ENCODE measurements around the gene MSX1. TPM values are rescaled to one million over a fixed set of nuclear protein-coding genes. Genes with fewer than 3 reads are reported as not detected.
A peak's percentile ranks its signal among the peaks of the same experiment; 100 is the strongest.

MSX1 gene
- total RNA-seq, 1 donor from 2014 or later = 2.5 TPM

- Histone ChIP-seq H3K4me3 (no peak overlapping the region), H3K9me3 (no peaks in the 10 kb centered on the region), H3K36me3 (no peaks in the 10 kb centered on the region), H3K27me3 (peaks cover 100% of the 10 kb centered on the region), H3K4me1 (peaks cover 5% of the 10 kb centered on the region), H3K27ac (no peak overlapping the region)
- DNase-seq (peak; percentile 9), ATAC-seq (no peak)
- TF ChIP-seq, protein P1, sequence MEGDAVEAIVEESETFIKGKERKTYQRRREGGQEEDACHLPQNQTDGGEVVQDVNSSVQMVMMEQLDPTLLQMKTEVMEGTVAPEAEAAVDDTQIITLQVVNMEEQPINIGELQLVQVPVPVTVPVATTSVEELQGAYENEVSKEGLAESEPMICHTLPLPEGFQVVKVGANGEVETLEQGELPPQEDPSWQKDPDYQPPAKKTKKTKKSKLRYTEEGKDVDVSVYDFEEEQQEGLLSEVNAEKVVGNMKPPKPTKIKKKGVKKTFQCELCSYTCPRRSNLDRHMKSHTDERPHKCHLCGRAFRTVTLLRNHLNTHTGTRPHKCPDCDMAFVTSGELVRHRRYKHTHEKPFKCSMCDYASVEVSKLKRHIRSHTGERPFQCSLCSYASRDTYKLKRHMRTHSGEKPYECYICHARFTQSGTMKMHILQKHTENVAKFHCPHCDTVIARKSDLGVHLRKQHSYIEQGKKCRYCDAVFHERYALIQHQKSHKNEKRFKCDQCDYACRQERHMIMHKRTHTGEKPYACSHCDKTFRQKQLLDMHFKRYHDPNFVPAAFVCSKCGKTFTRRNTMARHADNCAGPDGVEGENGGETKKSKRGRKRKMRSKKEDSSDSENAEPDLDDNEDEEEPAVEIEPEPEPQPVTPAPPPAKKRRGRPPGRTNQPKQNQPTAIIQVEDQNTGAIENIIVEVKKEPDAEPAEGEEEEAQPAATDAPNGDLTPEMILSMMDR (IDR thresholded peaks at IDR 0.05) = no peak
- intact Hi-C loops (cut with DNase I) = no loop called here
Observed at GRCh38 chr4:4868040-4868757, 8.7 kb downstream of the MSX1 start.

- DNase-seq (no peak), ATAC-seq (no peak)
- intact Hi-C loops (cut with DNase I) = no loop called here
- H3K9me3 ChIP-seq = no peaks in the 10 kb centered on the region
- no peak overlapping the region for H3K4me3 ChIP-seq
- H3K4me1 ChIP-seq = peaks cover 5% of the 10 kb centered on the region
- TF ChIP-seq, protein P1 (IDR thresholded peaks at IDR 0.05) = no peak
- H3K27ac ChIP-seq = no peak overlapping the region
- H3K27me3 ChIP-seq = peaks cover 100% of the 10 kb centered on the region
- H3K36me3 ChIP-seq = no peaks in the 10 kb centered on the region
Observed at GRCh38 chr4:4868758-4869723, 9.6 kb downstream of the MSX1 start.

DNA sequence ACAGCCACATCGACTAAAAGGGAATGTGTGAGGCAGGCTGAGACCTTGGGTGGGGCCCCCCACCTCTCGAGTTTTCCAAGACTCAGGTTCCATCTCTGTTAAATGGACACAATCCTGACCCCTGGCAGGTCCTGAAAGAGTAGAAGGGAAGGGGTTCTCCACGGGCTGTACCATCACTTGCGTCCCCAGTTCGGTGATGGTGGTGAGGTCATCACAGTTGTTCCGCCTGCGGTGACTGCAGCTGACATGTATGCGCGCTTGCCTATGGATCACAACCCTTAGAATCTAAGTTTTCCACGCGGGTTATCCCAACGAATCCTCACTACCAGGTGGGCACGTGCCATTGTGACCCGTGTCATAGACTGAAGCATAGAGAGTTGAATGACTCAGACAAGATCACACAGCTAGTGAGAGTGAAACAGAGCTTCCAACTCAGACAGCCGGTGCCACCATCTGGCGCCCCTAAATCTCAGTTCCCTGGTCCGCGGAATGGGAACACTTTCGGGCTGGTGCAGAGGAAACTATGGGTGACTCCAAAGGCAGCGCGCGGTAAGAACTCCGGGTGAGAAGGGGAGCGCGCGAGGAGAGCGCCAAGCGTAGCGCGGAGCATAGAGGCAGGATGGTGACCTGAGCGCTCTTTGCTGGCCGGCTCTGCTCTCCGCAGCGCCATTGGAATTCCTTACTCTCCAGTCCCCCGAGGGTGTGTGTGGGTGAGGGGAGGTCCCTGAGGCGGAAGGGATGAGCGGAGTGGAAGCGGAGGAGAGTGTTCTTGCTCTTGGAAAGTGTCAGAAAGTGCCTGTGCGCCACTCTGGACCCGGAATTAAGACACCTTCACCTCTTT lies 10.5 kb downstream of the MSX1 start:
- ATAC-seq (no peak), DNase-seq (no peak)
- Histone ChIP-seq H3K36me3 (no peaks in the 10 kb centered on the region), H3K27me3 (peaks cover 100% of the 10 kb centered on the region), H3K27ac (no peak overlapping the region), H3K4me3 (no peak overlapping the region), H3K4me1 (peaks cover 5% of the 10 kb centered on the region), H3K9me3 (no peaks in the 10 kb centered on the region)
- TF ChIP-seq, protein P1 (IDR thresholded peaks at IDR 0.05) = no peak
- intact Hi-C loops (cut with DNase I) = no loop called here

GRCh38 chr4:4870576-4871241 lies 11.2 kb downstream of the MSX1 start:
- intact Hi-C loops (cut with DNase I) = no loop called here
- DNase-seq (no peak), ATAC-seq (no peak)
- Histone ChIP-seq H3K36me3 (no peaks in the 10 kb centered on the region), H3K9me3 (no peaks in the 10 kb centered on the region), H3K27me3 (peaks cover 100% of the 10 kb centered on the region), H3K27ac (no peak overlapping the region), H3K4me3 (no peak overlapping the region), H3K4me1 (peaks cover 5% of the 10 kb centered on the region)
- TF ChIP-seq, protein P1 (IDR thresholded peaks at IDR 0.05) = no peak

DNA sequence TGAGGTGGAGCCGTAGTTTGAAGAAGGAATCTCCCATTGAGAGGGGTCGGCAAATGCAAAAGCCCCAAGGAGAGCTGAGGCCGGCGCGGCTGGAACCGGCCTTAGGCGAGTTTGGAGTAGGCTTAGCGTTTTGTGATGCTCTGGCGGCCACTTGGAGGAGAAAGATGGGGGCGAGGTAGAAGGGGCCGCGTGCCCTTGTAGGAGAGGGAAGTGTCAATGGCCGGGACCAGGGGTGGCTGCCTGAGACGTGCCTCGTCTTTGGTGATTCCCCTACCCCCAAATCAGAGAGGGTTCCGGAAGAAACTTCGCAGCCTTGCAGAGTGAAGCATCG lies 11.7 kb downstream of the MSX1 start:
- Histone ChIP-seq H3K9me3 (no peaks in the 10 kb centered on the region), H3K4me3 (no peak overlapping the region), H3K36me3 (no peaks in the 10 kb centered on the region), H3K27me3 (peaks cover 96% of the 10 kb centered on the region), H3K4me1 (peaks cover 5% of the 10 kb centered on the region), H3K27ac (no peak overlapping the region)
- TF ChIP-seq, protein P1 (IDR thresholded peaks at IDR 0.05) = no peak
- no peak for ATAC-seq
- DNase-seq = no peak
- intact Hi-C loops (cut with DNase I) = no loop called here

Data from upper lobe of right lung (tissue), 1 donor.